HFFc6 (cell line): ENCODE measurements around the gene OR9A2. TPM values are rescaled to one million over a fixed set of nuclear protein-coding genes. Genes with fewer than 3 reads are reported as not detected.

Experiments used
- DNase-seq: peaks from one replicate; pipeline ENCODE4 v3.0.0-alpha.2; 2018
- H3K27ac Mint-ChIP-seq: 2 replicates; pipeline ENCODE4 v1.8.0; 2020; ENCODE audit warnings: mild to moderate bottlenecking, mixed read lengths
- H3K27me3 Mint-ChIP-seq: 2 replicates; pipeline ENCODE4 v1.8.0; 2021; ENCODE audit warnings: mild to moderate bottlenecking, moderate library complexity, mixed read lengths; ENCODE audit not compliant: insufficient read depth
- H3K36me3 Mint-ChIP-seq: 2 replicates; pipeline ENCODE4 v1.8.0; 2021; ENCODE audit warnings: low read depth, mixed read lengths
- H3K4me1 Mint-ChIP-seq: 2 replicates; pipeline ENCODE4 v1.8.0; 2020; ENCODE audit warnings: low read depth, mixed read lengths
- H3K4me3 Mint-ChIP-seq: 2 replicates; pipeline ENCODE4 v1.8.0; 2020; ENCODE audit warnings: mild to moderate bottlenecking, moderate library complexity, mixed read lengths
- H3K9me3 Mint-ChIP-seq: 2 replicates; pipeline ENCODE4 v1.8.0; 2020; ENCODE audit warnings: mild to moderate bottlenecking, mixed read lengths
- CTCF ChIP-seq: fragments of 200-600 bp; sonication (generic); IDR thresholded peaks from 2 replicates; pipeline ENCODE4 v1.5.0; 2021; ENCODE audit warnings: antibody characterized with exemption, mild to moderate bottlenecking
- long read RNA-seq: library from polyadenylated mRNA; unstranded; transcript quantifications from one replicate; pipeline ENCODE4 v2.0.0, GENCODE V29; 2019
- total RNA-seq, 6 experiments: library from RNA; stranded (reverse); fragmentation: NEBNext Ultra II Directional; extraction: Animal tissue kit (Norgen Biotek cat#: 25700); gene quantifications; 2 replicates in 1 of 6; 3 replicates in 5 of 6; pipeline ENCODE4 v1.2.3, GENCODE V29; 2021

The OR9A2 gene
- total RNA-seq: not detected
- long read RNA-seq: 0 reads

GRCh38 chr7:143027032-143027431, at the start of gene OR9A2:
Gene OR9A2, minus strand, starts transcription at chr7:143027132. Its CDS starts 0 bp downstream, at chr7:143027132.
- Mint-ChIP-seq H3K9me3 (no peaks in the 10 kb centered on the region), H3K27me3 (no peaks in the 10 kb centered on the region; the same call in 1 of the 2 replicates), H3K27ac (no peak within 1 kb of the TSS), H3K36me3 (no peaks in the 10 kb centered on the region), H3K4me1 (no peaks in the 10 kb centered on the region), H3K4me3 (no peak within 1 kb of the TSS)
- DNase-seq: no peak
- TF ChIP-seq CTCF: no peak

- no peak for TF ChIP-seq CTCF
- H3K4me1 Mint-ChIP-seq: no peaks in the 10 kb centered on the region
- H3K4me3 Mint-ChIP-seq: no peak overlapping the region
- no peaks in the 10 kb centered on the region; the same call in 1 of the 2 replicates for H3K36me3 Mint-ChIP-seq
- H3K27me3 Mint-ChIP-seq: no peaks in the 10 kb centered on the region; the same call in 1 of the 2 replicates
- peaks cover 30% of the 10 kb centered on the region for H3K9me3 Mint-ChIP-seq
- no peak for DNase-seq
- no peak overlapping the region for H3K27ac Mint-ChIP-seq
Measured at GRCh38 chr7:143074141-143074540, 47.2 kb upstream of the OR9A2 start.

GRCh38 chr7:143073556-143073955, 46.6 kb upstream of the OR9A2 start:
- Mint-ChIP-seq H3K27me3 (no peaks in the 10 kb centered on the region; the same call in 1 of the 2 replicates), H3K27ac (no peak overlapping the region), H3K9me3 (peaks cover 27% of the 10 kb centered on the region), H3K4me1 (no peaks in the 10 kb centered on the region), H3K4me3 (no peak overlapping the region), H3K36me3 (no peaks in the 10 kb centered on the region; the same call in 1 of the 2 replicates)
- DNase-seq: no peak
- no peak for TF ChIP-seq CTCF

- no peak for TF ChIP-seq CTCF
- no peak overlapping the region for H3K4me3 Mint-ChIP-seq
- no peak for DNase-seq
- no peak overlapping the region for H3K27ac Mint-ChIP-seq
- H3K27me3 Mint-ChIP-seq: no peaks in the 10 kb centered on the region; the same call in 1 of the 2 replicates
- H3K9me3 Mint-ChIP-seq: peaks cover 12% of the 10 kb centered on the region; the same call in 1 of the 2 replicates
- H3K36me3 Mint-ChIP-seq: no peaks in the 10 kb centered on the region; the same call in 1 of the 2 replicates
- H3K4me1 Mint-ChIP-seq: no peaks in the 10 kb centered on the region
Measured at GRCh38 chr7:143069912-143070500, 43.1 kb upstream of the OR9A2 start.

GRCh38 chr7:143068446-143068845, 41.5 kb upstream of the OR9A2 start:
- Mint-ChIP-seq H3K27ac (no peak overlapping the region), H3K4me3 (no peak overlapping the region), H3K27me3 (no peaks in the 10 kb centered on the region; the same call in 1 of the 2 replicates), H3K36me3 (no peaks in the 10 kb centered on the region; the same call in 1 of the 2 replicates), H3K9me3 (peaks cover 22% of the 10 kb centered on the region), H3K4me1 (no peaks in the 10 kb centered on the region)
- no peak for TF ChIP-seq CTCF
- DNase-seq: no peak
